Caco-2 (cell line): Measurements from ENCODE around the gene MRPL46. TPM values are rescaled to one million over a fixed set of nuclear protein-coding genes. Genes with fewer than 3 reads are reported as not detected.

Experiments used
- BruUV-seq: library from RNA; stranded (reverse); fragments of 400-500 nt; replicated peaks from 2 replicates; lab custom pipeline; 2021; lab: Mats Ljungman, UMichigan
- CTCF ChIA-PET: fragments of 300-600 bp; sonication (Branson Sonifier 250); formaldehyde crosslinking; loops from one replicate; lab custom pipeline; 2022; ENCODE audit warnings: antibody characterized with exemption; lab: Charles Lee
- POLR2A ChIA-PET: fragments of 300-600 bp; sonication (Branson Sonifier 250); formaldehyde crosslinking; loops from one replicate; lab custom pipeline; 2022; ENCODE audit warnings: antibody characterized with exemption; lab: Charles Lee
- DNase-seq, 2 experiments: peaks; one replicate each; pipeline versions ENCODE4 v3.0.0 to v3.0.0-alpha.2; 2020 to 2022
- H3K27me3 ChIP-seq: replicated peaks from 2 replicates; pipeline ENCODE4 v1.6.0; 2011; ENCODE audit warnings: low read length; ENCODE audit not compliant: control insufficient read depth, insufficient read depth
- H3K36me3 ChIP-seq: 2 replicates; pipeline ENCODE4 v1.5.1; 2011; ENCODE audit warnings: low read length; ENCODE audit not compliant: control insufficient read depth, insufficient read depth
- H3K4me1 ChIP-seq: fragments of 250-450 bp; sonication (Bioruptor Pico); 2 replicates; pipeline ENCODE4 v1.5.1; 2020; ENCODE audit warnings: mild to moderate bottlenecking
- H3K4me3 ChIP-seq: 2 replicates; pipeline ENCODE4 v1.5.1; 2011; ENCODE audit warnings: low read depth, mild to moderate bottlenecking, control low read depth, low read length
- H3K9me3 ChIP-seq: fragments of 250-450 bp; sonication (Bioruptor Pico); 2 replicates; pipeline ENCODE4 v1.5.1; 2020; ENCODE audit warnings: mild to moderate bottlenecking, moderate library complexity
- H3K27ac Mint-ChIP-seq: one replicate; pipeline ENCODE4 v1.8.0; 2022; ENCODE audit warnings: mixed read lengths; ENCODE audit not compliant: unreplicated experiment
- H3K27me3 Mint-ChIP-seq: one replicate; pipeline ENCODE4 v1.8.0; 2022; ENCODE audit warnings: mixed read lengths; ENCODE audit not compliant: insufficient read depth, unreplicated experiment
- H3K36me3 Mint-ChIP-seq: one replicate; pipeline ENCODE4 v1.8.0; 2022; ENCODE audit warnings: mild to moderate bottlenecking, mixed read lengths; ENCODE audit not compliant: insufficient read depth, unreplicated experiment
- H3K4me1 Mint-ChIP-seq: one replicate; pipeline ENCODE4 v1.8.0; 2022; ENCODE audit warnings: low read depth, mixed read lengths; ENCODE audit not compliant: unreplicated experiment
- H3K4me3 Mint-ChIP-seq: one replicate; pipeline ENCODE4 v1.8.0; 2022; ENCODE audit warnings: mild to moderate bottlenecking, moderate library complexity, mixed read lengths; ENCODE audit not compliant: unreplicated experiment
- H3K9me3 Mint-ChIP-seq: one replicate; pipeline ENCODE4 v1.8.0; 2022; ENCODE audit warnings: mixed read lengths; ENCODE audit not compliant: unreplicated experiment
- intact Hi-C: fragments of 100-400 bp; cut with micrococcal nuclease; formaldehyde crosslinking; loops from one replicate; pipeline ENCODE4 v1.10.0; 2022; ENCODE audit not compliant: unreplicated experiment
- total RNA-seq: library from RNA; stranded (reverse); gene quantifications from 2 replicates; pipeline ENCODE4 v1.2.3, GENCODE V29; 2022
- TF ChIP-seq, protein P1 (sequence below), 2 experiments: fragments of 200-600 bp in 1 of 2; IDR thresholded peaks; 1 replicate in 1 of 2; 2 replicates in 1 of 2; pipeline versions ENCODE4 v1.5.1 to v1.8.0; 2011 to 2022; ENCODE audit warnings: antibody characterized with exemption in 1 of 2, control low read depth in 1 of 2, inconsistent platforms in 1 of 2, low read depth in 1 of 2, low read length in 1 of 2, mild to moderate bottlenecking in 1 of 2, moderate library complexity in 1 of 2; ENCODE audit not compliant: insufficient read depth in 1 of 2, severe bottlenecking in 1 of 2, unreplicated experiment in 1 of 2

The MRPL46 gene
- total RNA-seq, 1 experiment from 2014 or later = 44.5 TPM

DNA sequence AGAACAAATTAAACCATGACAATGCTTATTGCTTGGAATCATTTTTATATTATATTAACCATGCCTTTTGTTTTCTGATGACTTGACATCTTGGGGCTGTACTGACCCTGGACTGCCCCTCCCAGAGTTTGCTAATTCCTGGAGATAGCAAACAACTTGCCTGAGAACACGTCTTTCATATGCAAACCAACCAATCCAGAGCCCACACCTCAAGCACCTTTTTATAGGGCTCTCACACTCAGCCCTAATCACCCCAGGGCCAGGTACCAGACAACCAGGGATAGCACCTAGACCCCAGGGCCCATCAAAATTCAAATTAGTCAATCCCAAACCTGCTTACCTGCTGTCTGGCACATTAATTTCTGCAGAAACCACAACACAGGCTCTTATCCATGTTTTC, 37.3 kb upstream of the MRPL46 start:
- POLR2A ChIA-PET = no interaction called here

DNA sequence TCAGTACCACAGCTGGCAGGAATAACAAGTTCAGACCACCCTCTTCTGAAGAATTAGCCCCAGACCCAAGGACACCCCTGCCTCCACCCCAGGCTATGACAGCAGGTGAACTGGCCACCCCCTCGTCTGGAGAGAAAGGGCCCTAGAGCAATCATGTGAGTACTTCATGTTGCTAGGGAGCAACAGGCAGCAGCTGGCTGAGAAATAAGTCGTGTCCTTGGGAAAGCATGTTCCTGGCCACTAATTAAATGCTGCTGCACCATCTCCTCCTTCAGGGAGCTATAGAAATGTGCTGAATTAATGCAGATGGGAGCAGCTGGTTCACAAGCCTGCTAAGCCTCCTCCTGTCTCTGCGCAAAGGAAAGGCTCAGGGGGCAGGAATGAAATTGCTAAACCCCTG, 31.8 kb upstream of the MRPL46 start:
- Histone ChIP-seq H3K4me3 (no peak overlapping the region), H3K27me3 (no peaks in the 10 kb centered on the region), H3K4me1 (no peaks in the 10 kb centered on the region), H3K36me3 (no peaks in the 10 kb centered on the region), H3K9me3 (no peaks in the 10 kb centered on the region)
- no peaks in the 10 kb centered on the region for H3K36me3 Mint-ChIP-seq
- intact Hi-C loops = no loop called here
- no peak overlapping the region for H3K27ac Mint-ChIP-seq
- no peak overlapping the region for H3K4me3 Mint-ChIP-seq
- no peaks in the 10 kb centered on the region for H3K27me3 Mint-ChIP-seq
- DNase-seq = no peak
- POLR2A ChIA-PET = no interaction called here
- CTCF ChIA-PET = no interaction called here
- no peaks in the 10 kb centered on the region for H3K9me3 Mint-ChIP-seq
- H3K4me1 Mint-ChIP-seq = no peaks in the 10 kb centered on the region
- TF ChIP-seq, protein P1, sequence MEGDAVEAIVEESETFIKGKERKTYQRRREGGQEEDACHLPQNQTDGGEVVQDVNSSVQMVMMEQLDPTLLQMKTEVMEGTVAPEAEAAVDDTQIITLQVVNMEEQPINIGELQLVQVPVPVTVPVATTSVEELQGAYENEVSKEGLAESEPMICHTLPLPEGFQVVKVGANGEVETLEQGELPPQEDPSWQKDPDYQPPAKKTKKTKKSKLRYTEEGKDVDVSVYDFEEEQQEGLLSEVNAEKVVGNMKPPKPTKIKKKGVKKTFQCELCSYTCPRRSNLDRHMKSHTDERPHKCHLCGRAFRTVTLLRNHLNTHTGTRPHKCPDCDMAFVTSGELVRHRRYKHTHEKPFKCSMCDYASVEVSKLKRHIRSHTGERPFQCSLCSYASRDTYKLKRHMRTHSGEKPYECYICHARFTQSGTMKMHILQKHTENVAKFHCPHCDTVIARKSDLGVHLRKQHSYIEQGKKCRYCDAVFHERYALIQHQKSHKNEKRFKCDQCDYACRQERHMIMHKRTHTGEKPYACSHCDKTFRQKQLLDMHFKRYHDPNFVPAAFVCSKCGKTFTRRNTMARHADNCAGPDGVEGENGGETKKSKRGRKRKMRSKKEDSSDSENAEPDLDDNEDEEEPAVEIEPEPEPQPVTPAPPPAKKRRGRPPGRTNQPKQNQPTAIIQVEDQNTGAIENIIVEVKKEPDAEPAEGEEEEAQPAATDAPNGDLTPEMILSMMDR (IDR thresholded peaks at IDR 0.05; ENCODE audit: insufficient read depth in 1 of 2, low read depth in 1 of 2, low read length in 1 of 2, severe bottlenecking in 1 of 2, unreplicated experiment in 1 of 2) = no peak
- no TSS peak for BruUV-seq

More for the DNA sequence above, 37.3 kb upstream of the MRPL46 start:
- intact Hi-C loops = no loop called here
- Mint-ChIP-seq H3K36me3 (no peaks in the 10 kb centered on the region), H3K27me3 (no peaks in the 10 kb centered on the region), H3K4me1 (no peaks in the 10 kb centered on the region), H3K4me3 (no peak overlapping the region), H3K9me3 (no peaks in the 10 kb centered on the region), H3K27ac (no peak overlapping the region)
- no peak for DNase-seq
- BruUV-seq = no TSS peak
- TF ChIP-seq, protein P1 (IDR thresholded peaks at IDR 0.05; ENCODE audit: insufficient read depth in 1 of 2, low read depth in 1 of 2, low read length in 1 of 2, severe bottlenecking in 1 of 2, unreplicated experiment in 1 of 2) = no peak
- Histone ChIP-seq H3K36me3 (no peaks in the 10 kb centered on the region), H3K9me3 (no peaks in the 10 kb centered on the region), H3K4me1 (no peaks in the 10 kb centered on the region), H3K4me3 (no peak overlapping the region), H3K27me3 (no peaks in the 10 kb centered on the region)
- CTCF ChIA-PET = no interaction called here

DNA sequence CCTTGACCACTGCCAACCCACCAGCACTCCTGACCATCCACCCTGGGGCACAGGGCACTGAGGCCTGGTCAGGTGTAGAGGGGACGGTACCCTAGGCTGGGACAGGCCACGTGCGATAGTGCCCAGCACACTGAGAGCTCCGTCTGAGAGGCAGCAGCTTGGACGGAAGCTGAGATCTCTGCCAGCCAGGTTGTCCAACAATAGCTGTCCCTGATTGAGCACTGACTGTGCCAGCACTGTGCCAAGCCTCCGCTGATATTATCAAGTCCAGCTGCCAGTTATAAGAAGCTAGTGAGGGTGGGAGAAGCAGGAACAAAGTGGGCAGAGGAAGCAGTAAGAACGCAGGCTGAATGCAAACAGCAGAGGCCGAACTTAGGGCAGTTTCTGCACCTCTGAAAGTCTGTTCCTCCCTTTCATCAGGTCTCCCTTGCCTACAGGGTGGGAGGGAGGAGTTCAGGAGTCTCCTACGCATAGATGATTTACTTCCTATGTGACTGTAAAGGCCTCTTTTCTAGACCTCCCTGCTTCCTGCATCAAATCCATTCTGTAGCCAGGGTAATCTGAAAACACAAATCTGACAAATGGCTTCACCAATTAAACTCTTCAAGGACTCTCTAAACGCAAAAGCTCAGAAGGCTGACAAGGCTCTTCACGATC, 30.0 kb upstream of the MRPL46 start:
- intact Hi-C loops = no loop called here
- TF ChIP-seq, protein P1 (IDR thresholded peaks at IDR 0.05; ENCODE audit: insufficient read depth in 1 of 2, low read depth in 1 of 2, low read length in 1 of 2, severe bottlenecking in 1 of 2, unreplicated experiment in 1 of 2) = no peak
- Histone ChIP-seq H3K27me3 (no peaks in the 10 kb centered on the region), H3K9me3 (no peaks in the 10 kb centered on the region), H3K36me3 (no peaks in the 10 kb centered on the region), H3K4me3 (no peak overlapping the region), H3K4me1 (no peaks in the 10 kb centered on the region)
- Mint-ChIP-seq H3K27me3 (no peaks in the 10 kb centered on the region), H3K4me3 (no peak overlapping the region), H3K27ac (no peak overlapping the region), H3K4me1 (no peaks in the 10 kb centered on the region), H3K36me3 (no peaks in the 10 kb centered on the region), H3K9me3 (no peaks in the 10 kb centered on the region)
- CTCF ChIA-PET = no interaction called here
- POLR2A ChIA-PET = no interaction called here
- DNase-seq = no peak
- no TSS peak for BruUV-seq
